Kidney epithelial cell (primary cell): ENCODE data around the gene CCL16. TPM values are rescaled to one million over a fixed set of nuclear protein-coding genes. Genes with fewer than 3 reads are reported as not detected.

Experiments used
- DNase-seq: peaks from one replicate; pipeline ENCODE4 v3.0.0-alpha.2; 2010; ENCODE audit warnings: low read depth
- H3K27me3 ChIP-seq: 2 replicates; pipeline ENCODE4 v1.6.0; 2011; ENCODE audit warnings: low read length; ENCODE audit not compliant: control insufficient read depth, insufficient read depth
- H3K36me3 ChIP-seq: 2 replicates; pipeline ENCODE4 v1.5.1; 2011; ENCODE audit warnings: low read length; ENCODE audit not compliant: control insufficient read depth, insufficient read depth
- H3K4me3 ChIP-seq: 2 replicates; pipeline ENCODE4 v1.5.1; 2011; ENCODE audit warnings: low read depth, mild to moderate bottlenecking, control low read depth, low read length
- total RNA-seq: library from RNA; depleted of rRNA; stranded (reverse); fragments of >200 nt; gene quantifications from 2 replicates; pipeline ENCODE4 v1.2.3, GENCODE V29; 2015
- TF ChIP-seq, protein P1 (sequence below): IDR thresholded peaks from 2 replicates; pipeline ENCODE4 v1.5.1; 2011; ENCODE audit warnings: mild to moderate bottlenecking, moderate library complexity, low read length, control low read depth, inconsistent platforms; ENCODE audit not compliant: insufficient read depth, poor library complexity, severe bottlenecking

The CCL16 gene, protein sequence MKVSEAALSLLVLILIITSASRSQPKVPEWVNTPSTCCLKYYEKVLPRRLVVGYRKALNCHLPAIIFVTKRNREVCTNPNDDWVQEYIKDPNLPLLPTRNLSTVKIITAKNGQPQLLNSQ
- not detected in 2 replicates for total RNA-seq

DNA sequence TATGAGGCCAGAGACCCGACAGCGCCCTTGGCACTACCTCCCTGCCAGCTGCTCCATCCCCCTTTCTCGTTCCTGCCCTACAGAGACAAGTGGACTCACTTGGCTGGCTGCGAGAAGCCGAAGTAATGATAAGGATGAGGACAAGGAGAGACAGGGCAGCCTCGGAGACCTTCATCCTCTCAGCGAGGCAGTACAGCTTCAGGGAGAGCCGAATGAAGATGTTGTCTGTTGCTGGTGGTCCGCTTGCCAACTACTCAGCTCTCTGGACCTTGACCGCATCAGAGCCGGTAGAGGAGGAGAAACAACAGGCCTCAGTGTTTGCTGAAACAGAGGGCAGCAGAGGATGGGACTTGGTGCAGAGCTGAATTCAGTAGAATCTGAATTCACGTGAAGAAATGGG is at the start of gene CCL16:
CCL16 (minus strand) TSS at position 252 of the 400 bp plus-strand sequence; CDS start at position 175, 77 bp downstream.
- no peak for DNase-seq
- Histone ChIP-seq H3K4me3 (no peak within 1 kb of the TSS), H3K27me3 (no peaks in the 10 kb centered on the region), H3K36me3 (no peaks in the 10 kb centered on the region)
- TF ChIP-seq, protein P1, sequence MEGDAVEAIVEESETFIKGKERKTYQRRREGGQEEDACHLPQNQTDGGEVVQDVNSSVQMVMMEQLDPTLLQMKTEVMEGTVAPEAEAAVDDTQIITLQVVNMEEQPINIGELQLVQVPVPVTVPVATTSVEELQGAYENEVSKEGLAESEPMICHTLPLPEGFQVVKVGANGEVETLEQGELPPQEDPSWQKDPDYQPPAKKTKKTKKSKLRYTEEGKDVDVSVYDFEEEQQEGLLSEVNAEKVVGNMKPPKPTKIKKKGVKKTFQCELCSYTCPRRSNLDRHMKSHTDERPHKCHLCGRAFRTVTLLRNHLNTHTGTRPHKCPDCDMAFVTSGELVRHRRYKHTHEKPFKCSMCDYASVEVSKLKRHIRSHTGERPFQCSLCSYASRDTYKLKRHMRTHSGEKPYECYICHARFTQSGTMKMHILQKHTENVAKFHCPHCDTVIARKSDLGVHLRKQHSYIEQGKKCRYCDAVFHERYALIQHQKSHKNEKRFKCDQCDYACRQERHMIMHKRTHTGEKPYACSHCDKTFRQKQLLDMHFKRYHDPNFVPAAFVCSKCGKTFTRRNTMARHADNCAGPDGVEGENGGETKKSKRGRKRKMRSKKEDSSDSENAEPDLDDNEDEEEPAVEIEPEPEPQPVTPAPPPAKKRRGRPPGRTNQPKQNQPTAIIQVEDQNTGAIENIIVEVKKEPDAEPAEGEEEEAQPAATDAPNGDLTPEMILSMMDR, result no peak

DNA sequence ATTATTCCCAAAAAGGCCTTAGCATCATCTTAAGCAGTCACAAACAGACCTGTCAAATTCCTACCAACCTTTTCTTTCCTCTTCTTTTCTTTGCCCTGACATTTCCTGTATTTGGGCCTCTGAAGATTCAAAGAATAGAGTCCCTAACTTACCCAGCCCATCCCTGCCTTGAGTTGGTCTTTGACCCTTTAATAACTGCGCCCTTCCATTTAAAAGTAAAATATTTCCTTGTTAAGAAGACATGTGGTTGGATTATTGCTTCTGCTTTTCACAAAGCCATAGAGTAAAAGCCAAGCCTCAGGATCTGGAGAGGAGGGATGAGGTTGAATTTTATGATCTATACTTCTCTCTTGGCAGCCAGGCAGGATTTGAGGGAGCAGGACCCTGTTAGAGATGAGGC is 49.7 kb upstream of the CCL16 start:
- TF ChIP-seq, protein P1, result no peak
- DNase-seq, result no peak
- peaks cover 2% of the 10 kb centered on the region for H3K27me3 ChIP-seq
- H3K36me3 ChIP-seq, result no peaks in the 10 kb centered on the region
- H3K4me3 ChIP-seq, result no peak overlapping the region

DNA sequence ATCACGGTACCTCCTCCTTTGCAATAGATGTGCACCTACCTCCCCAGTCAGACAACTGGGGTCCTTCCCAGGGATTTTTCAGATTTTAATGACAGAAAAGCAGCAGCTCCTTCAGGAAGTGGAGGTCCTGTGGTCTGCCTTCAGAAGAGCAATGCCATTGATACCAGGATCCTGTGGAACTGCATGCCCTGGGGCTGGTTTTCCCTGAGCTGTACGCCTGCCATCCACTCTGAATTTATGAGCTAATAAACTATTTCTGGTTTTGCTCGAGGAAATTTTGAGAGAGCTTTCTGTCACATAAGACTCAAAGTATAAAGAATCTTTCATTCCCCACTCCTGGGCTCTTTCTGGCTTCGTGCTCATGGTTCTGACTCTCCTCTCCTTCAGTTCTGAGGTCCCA is 46.5 kb upstream of the CCL16 start:
- no peak overlapping the region for H3K4me3 ChIP-seq
- TF ChIP-seq, protein P1, result no peak
- DNase-seq, result no peak

DNA sequence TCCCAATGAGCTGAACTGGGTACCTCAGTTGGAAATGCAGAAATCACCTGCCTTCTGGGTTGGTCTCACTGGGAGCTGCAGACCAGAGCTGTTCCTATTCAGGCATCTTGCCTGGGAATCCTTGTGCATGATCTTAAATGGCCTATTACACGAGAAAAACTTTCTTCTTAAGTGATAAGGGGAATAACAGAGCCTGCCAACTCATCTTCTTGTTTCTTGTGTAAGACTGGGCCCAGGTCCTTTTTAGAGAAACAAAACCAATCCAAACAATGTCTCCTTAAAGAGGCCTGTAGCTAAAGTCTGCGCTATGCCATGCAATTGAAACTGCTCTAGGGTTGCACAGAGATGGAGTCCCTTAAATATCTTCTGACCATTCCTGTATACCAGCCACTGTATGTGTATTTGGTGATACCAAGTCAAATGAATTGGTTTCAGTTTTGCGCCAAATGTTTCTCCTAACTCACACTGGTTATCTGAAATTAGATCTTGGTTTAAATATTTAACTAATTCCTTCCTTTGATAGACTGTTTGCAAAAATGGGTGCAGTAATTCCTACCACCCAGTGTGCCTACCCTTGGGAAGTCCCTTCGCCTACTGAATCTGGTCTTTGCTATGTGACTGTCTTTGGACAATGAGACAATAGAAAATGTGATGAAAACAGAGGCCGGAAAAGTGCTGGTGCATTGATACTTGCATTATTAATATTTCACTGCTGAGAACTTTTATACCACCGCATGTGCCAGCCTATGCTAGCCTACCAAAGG is 43.0 kb upstream of the CCL16 start:
- no peaks in the 10 kb centered on the region for H3K27me3 ChIP-seq
- no peak overlapping the region for H3K4me3 ChIP-seq
- no peak for DNase-seq
- no peaks in the 10 kb centered on the region for H3K36me3 ChIP-seq
- TF ChIP-seq, protein P1, result no peak

More for the DNA sequence above, 46.5 kb upstream of the CCL16 start:
- Histone ChIP-seq H3K36me3 (no peaks in the 10 kb centered on the region), H3K27me3 (peaks cover 1% of the 10 kb centered on the region)

DNA sequence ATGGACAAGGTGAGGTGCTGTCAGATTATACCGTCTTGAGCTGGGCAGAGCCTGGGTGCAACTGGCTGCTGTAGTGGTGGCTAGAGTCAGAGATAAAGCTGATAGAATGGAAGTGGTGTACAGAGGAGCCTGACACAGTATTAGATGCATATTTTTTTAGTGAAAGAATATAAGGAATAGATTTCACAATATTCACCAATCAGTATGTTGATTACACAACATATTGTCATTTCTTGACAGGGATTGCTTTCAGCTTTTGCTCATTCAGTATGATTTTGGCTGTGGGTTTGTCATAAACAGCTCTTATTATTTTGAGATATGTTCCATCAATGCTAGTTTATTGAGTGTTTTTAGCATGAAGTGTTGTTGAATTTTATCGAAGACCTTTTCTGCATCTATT is 38.1 kb upstream of the CCL16 start:
- TF ChIP-seq, protein P1, result no peak
- no peaks in the 10 kb centered on the region for H3K36me3 ChIP-seq
- no peaks in the 10 kb centered on the region for H3K27me3 ChIP-seq
- no peak for DNase-seq
- no peak overlapping the region for H3K4me3 ChIP-seq
